Lower leg skin (tissue), 4 donors: ENCODE data around the gene KBTBD13. TPM values are rescaled to one million over a fixed set of nuclear protein-coding genes. Genes with fewer than 3 reads are reported as not detected.
"Not testable (repeated sequence)": the region's sequence is repeated elsewhere in the genome, so short reads cannot be mapped to it uniquely, and the experiment has no call there.

Experiments
- DNase-seq, 2 donors: peaks; one replicate each; pipeline ENCODE4 v3.0.0-alpha.2; 2019; ENCODE audit warnings: low spot score in 2 of 2
- H3K4me3 ChIP-seq: fragments of 200-600 bp; sonication (generic); 2 replicates; pipeline ENCODE4 v1.5.1; 2017; ENCODE audit warnings: mild to moderate bottlenecking, low read depth; ENCODE audit not compliant: poor library complexity, severe bottlenecking
- CTCF ChIP-seq, 3 donors: fragments of 450-650 bp; IDR thresholded peaks; one replicate each; pipeline ENCODE4 v1.5.1; 2016; ENCODE audit warnings: antibody characterized with exemption in 3 of 3, mild to moderate bottlenecking in 3 of 3, moderate library complexity in 2 of 3
- POLR2A ChIP-seq, 2 donors: fragments of 450-650 bp; IDR thresholded peaks; one replicate each; pipeline ENCODE4 v1.6.1; 2016 to 2017; ENCODE audit warnings: antibody characterized with exemption in 2 of 2, mild to moderate bottlenecking in 1 of 2, moderate library complexity in 1 of 2
- WGBS, 2 donors: methylation state at CpG; one replicate each; pipeline ENCODE4 v1.1.5; 2018; 5-methylcytosine and 5-hydroxymethylcytosine counted together
- intact Hi-C: fragments of 100-400 bp; cut with DNase I; formaldehyde crosslinking; loops from one replicate; pipeline ENCODE4 v1.15.0; 2023; ENCODE audit warnings: low total_unique reads
- total RNA-seq, 4 donors: library from RNA; depleted of rRNA; stranded (reverse); fragments of >200 nt; gene quantifications; one replicate each; pipeline ENCODE4 v1.1.0, GENCODE V29; 2016

KBTBD13 gene
- total RNA-seq, 4 donors from 2014 or later, result not detected

GRCh38 chr15:65038428-65038827 lies 38.1 kb upstream of the KBTBD13 start:
- WGBS, 2 donors, result 93 to 96% methylated on average over 3 of the region's 3 CpGs

GRCh38 chr15:65038836-65039235 lies 37.7 kb upstream of the KBTBD13 start:
- intact Hi-C loops, result no loop called here
- no peak for TF ChIP-seq CTCF (IDR thresholded peaks at IDR 0.05)
- TF ChIP-seq POLR2A (IDR thresholded peaks at IDR 0.05), result no peak
- no peak overlapping the region for H3K4me3 ChIP-seq
- 82 to 88% methylated on average over 5 of the region's 5 CpGs for WGBS, 2 donors
- DNase-seq, result peak in 1 of 2 donors; percentile 39

More at GRCh38 chr15:65038428-65038827, 38.1 kb upstream of the KBTBD13 start:
- peak in 1 of 2 donors; percentile 9 for DNase-seq
- intact Hi-C loops, result no loop called here
- no peak overlapping the region for H3K4me3 ChIP-seq
- TF ChIP-seq POLR2A (IDR thresholded peaks at IDR 0.05) (no peak), CTCF (IDR thresholded peaks at IDR 0.05) (no peak)

GRCh38 chr15:65040461-65040860 lies 36.1 kb upstream of the KBTBD13 start:
- H3K4me3 ChIP-seq, result no peak overlapping the region
- intact Hi-C loops, result loop anchor here (10.0 kb wide), 1 partner anchor 306 kb away; no protein-coding TSS in a partner anchor
- DNase-seq, result no peak
- no peak for TF ChIP-seq CTCF (IDR thresholded peaks at IDR 0.05)
- no peak for TF ChIP-seq POLR2A (IDR thresholded peaks at IDR 0.05)
- WGBS, 2 donors, result 63 to 68% methylated on average over 6 of the region's 6 CpGs

GRCh38 chr15:65041787-65042186 lies 34.8 kb upstream of the KBTBD13 start:
- WGBS, 2 donors, result 95 to 98% methylated on average over 2 of the region's 2 CpGs
- TF ChIP-seq CTCF (IDR thresholded peaks at IDR 0.05) (no peak), POLR2A (IDR thresholded peaks at IDR 0.05) (no peak)
- H3K4me3 ChIP-seq, result no peak overlapping the region
- intact Hi-C loops, result loop anchor here (10.0 kb wide), 1 partner anchor 307 kb away; no protein-coding TSS in a partner anchor
- no peak for DNase-seq

- TF ChIP-seq CTCF (IDR thresholded peaks at IDR 0.05), result no peak
- TF ChIP-seq POLR2A (IDR thresholded peaks at IDR 0.05), result no peak
- no peak overlapping the region for H3K4me3 ChIP-seq
- 33 to 49% methylated on average over 4 of the region's 4 CpGs for WGBS, 2 donors
- intact Hi-C loops, result loop anchor here (10.0 kb wide), 1 partner anchor 308 kb away; no protein-coding TSS in a partner anchor
- DNase-seq, result peak in 1 of 2 donors; percentile 40
Measured at GRCh38 chr15:65042776-65043327, 33.7 kb upstream of the KBTBD13 start.

GRCh38 chr15:65044218-65044617 lies 32.3 kb upstream of the KBTBD13 start:
- H3K4me3 ChIP-seq, result not testable (repeated sequence)
- intact Hi-C loops, result loop anchor here (10.0 kb wide), 1 partner anchor 309 kb away; no protein-coding TSS in a partner anchor

More at GRCh38 chr15:65044218-65044617, 32.3 kb upstream of the KBTBD13 start:
- peak in 1 of 2 donors; percentile 20 for DNase-seq
- 77 to 78% methylated on average over 5 of the region's 5 CpGs for WGBS, 2 donors
